GM19328 (cell line): Measurements from ENCODE around the gene LRFN5.
"Not testable (repeated sequence)": the region's sequence is repeated elsewhere in the genome, so short reads cannot be mapped to it uniquely, and the experiment has no call there.

Experiments used
- ATAC-seq: cut with Tn5 transposase; IDR thresholded peaks from one replicate; pipeline ENCODE4 v1.9.1; 2021; ENCODE audit warnings: mild to moderate bottlenecking, moderate library complexity; ENCODE audit not compliant: unreplicated experiment

Gene LRFN5

DNA sequence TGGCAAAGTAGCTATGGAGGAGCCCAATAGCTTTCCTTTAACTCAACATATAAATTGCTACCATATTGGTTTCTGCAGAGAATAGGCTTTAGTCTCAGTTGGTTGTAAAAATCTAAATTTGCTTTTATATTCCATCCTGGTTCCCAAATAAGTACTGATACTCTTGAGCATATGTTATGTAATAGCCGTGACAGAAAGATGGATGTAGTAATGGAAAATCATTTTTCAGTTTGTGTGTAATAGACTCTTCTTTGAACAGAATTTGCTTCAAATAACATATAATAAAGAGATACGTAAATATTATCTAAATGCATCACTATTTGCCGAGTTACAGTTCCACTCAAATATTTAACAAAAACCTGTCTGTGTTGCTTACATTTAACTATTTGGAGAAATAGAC, 271.6 kb downstream of the LRFN5 start:
- no peak for ATAC-seq

- ATAC-seq = no peak
Measured at GRCh38 chr14:41891624-41892023, 284.9 kb downstream of the LRFN5 start.

GRCh38 chr14:41899416-41899815, 292.7 kb downstream of the LRFN5 start:
- no peak for ATAC-seq

- ATAC-seq = no peak
Measured at GRCh38 chr14:41900644-41901043, 294.0 kb downstream of the LRFN5 start.

DNA sequence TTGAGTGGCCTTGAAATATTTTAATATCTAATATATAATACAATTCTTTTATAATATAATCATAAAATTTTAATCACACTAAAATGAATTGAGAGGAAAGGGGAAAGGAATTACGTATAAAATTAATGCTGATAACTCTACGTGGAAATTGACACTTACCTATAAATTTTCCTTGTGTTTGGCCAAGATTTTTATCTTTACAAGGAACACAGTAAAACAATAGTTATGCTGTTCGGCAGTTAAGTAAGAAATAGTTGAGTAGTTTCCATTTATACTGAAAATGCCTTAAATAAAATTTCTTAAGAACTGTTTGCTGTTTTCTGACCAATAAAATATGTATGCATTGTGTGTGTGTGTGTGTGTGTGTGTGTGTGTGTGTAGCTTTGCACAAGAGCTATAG, 294.4 kb downstream of the LRFN5 start:
- ATAC-seq = no peak

DNA sequence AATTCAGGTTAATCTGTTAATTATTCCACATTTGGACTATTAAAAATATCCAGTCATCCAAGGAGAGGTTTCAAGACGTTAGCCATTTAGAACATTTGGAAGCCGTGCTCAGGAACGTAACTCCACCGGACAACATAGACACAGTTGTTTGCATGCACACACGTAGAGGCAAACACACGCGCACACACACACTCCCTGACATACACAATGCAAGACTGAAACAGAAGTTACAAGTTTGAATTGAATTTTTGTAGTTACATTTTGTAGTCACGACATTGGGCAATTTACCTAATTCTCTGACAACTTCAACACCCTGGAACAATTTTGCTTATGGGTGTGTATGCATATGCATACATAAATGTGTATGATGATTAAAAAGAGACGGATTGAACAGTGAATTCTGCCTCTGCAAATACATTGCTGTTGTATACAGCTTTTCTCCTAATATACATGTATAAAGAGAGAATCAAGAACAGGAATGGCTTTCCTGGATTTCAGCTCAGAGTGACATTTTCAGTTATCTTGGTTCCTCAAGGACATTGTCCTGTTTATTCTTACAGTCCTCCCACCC, 298.8 kb downstream of the LRFN5 start:
- no peak for ATAC-seq

DNA sequence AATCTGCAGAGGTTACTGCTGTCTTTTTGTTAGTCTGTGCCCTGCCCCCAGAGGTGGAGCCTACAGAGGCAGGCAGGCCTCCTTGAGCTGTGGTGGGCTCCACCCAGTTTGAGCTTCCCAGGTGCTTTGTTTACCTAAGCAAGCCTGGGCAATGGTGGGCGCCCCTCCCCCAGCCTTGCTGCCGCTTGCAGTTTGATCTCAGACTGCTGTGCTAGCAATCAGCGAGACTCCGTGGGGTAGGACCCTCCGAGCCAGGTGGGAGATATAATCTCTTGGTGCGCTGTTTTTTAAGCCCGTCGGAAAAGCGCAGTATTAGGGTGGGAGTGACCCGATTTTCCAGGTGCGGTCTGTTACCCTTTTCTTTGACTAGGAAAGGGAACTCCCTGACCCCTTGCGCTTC, 304.5 kb downstream of the LRFN5 start:
- ATAC-seq = not testable (repeated sequence)

DNA sequence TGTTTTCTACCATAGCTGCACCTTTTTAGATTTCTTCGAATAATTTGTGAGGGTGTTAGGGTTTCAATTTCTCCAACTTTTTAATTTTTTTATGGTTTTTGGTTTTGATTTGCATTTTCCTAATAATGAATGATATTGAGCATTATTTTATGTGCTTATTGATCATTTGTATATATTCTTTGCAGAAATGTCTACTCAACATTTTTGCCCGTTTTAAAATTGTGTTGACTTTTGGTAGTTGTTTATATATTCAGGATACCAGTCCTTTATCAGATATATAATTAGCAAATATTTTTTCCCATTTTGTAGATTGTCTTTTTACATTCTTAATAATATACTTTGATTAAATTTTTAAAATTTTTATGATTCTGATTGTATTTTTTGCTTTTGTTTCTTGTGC, 306.7 kb downstream of the LRFN5 start:
- ATAC-seq = no peak

GRCh38 chr14:41915732-41916131, 309.1 kb downstream of the LRFN5 start:
- ATAC-seq = no peak

GRCh38 chr14:41916313-41916712, 309.6 kb downstream of the LRFN5 start:
- ATAC-seq = no peak

GRCh38 chr14:41925409-41925808, 318.7 kb downstream of the LRFN5 start:
- no peak for ATAC-seq

GRCh38 chr14:41950428-41951151, 343.9 kb downstream of the LRFN5 start:
- no peak for ATAC-seq
